RWPE2 (cell line): ENCODE data around the gene ZNF717.

Experiments used
- ATAC-seq: fragments of 200-7000 bp; cut with Tn5 transposase; 3 replicates; pipeline ENCODE4 v1.9.1; 2021; ENCODE audit warnings: low read depth
- DNase-seq: peaks from one replicate; pipeline ENCODE4 v3.0.0-alpha.2; 2020; ENCODE audit warnings: low spot score
- H3K27ac ChIP-seq: fragments of 450-650 bp; 2 replicates; pipeline ENCODE4 v1.5.1; 2017; ENCODE audit warnings: mild to moderate bottlenecking; ENCODE audit not compliant: poor library complexity, severe bottlenecking
- H3K27me3 ChIP-seq: fragments of 250-450 bp; sonication (Bioruptor Pico); 2 replicates; pipeline ENCODE4 v1.5.1; 2021; ENCODE audit warnings: mild to moderate bottlenecking, moderate library complexity; ENCODE audit not compliant: insufficient read depth, poor library complexity, severe bottlenecking
- H3K36me3 ChIP-seq: fragments of 250-450 bp; sonication (Bioruptor Pico); 2 replicates; pipeline ENCODE4 v1.5.1; 2020; ENCODE audit warnings: low read depth, mild to moderate bottlenecking, moderate library complexity
- H3K4me1 ChIP-seq: fragments of 250-450 bp; sonication (Bioruptor Pico); 2 replicates; pipeline ENCODE4 v1.5.1; 2021; ENCODE audit warnings: mild to moderate bottlenecking, moderate library complexity; ENCODE audit not compliant: insufficient read depth, poor library complexity, severe bottlenecking
- H3K4me3 ChIP-seq: fragments of 250-450 bp; sonication (Bioruptor Pico); 2 replicates; pipeline ENCODE4 v1.5.1; 2021; ENCODE audit warnings: mild to moderate bottlenecking, moderate library complexity; ENCODE audit not compliant: severe bottlenecking
- H3K9me3 ChIP-seq: fragments of 250-450 bp; sonication (Bioruptor Pico); 2 replicates; pipeline ENCODE4 v1.5.1; 2021; ENCODE audit warnings: mild to moderate bottlenecking, moderate library complexity; ENCODE audit not compliant: severe bottlenecking
- CTCF ChIP-seq: fragments of 450-650 bp; IDR thresholded peaks from one replicate; pipeline ENCODE4 v1.5.1; 2017; ENCODE audit warnings: mild to moderate bottlenecking, moderate library complexity; ENCODE audit not compliant: poor library complexity, severe bottlenecking

The ZNF717 gene

GRCh38 chr3:75727985-75728384, 57.4 kb downstream of the ZNF717 start:
- no peaks in the 10 kb centered on the region for H3K36me3 ChIP-seq
- TF ChIP-seq CTCF, result no peak
- H3K27me3 ChIP-seq, result no peaks in the 10 kb centered on the region
- DNase-seq, result no peak
- H3K4me1 ChIP-seq, result no peaks in the 10 kb centered on the region
- no peak overlapping the region for H3K4me3 ChIP-seq
- H3K27ac ChIP-seq, result no peak overlapping the region
- ATAC-seq, result no peak
- H3K9me3 ChIP-seq, result no peaks in the 10 kb centered on the region

GRCh38 chr3:75692061-75692460, 93.3 kb downstream of the ZNF717 start:
- DNase-seq (no peak), ATAC-seq (no peak)
- TF ChIP-seq CTCF, result no peak
- no peaks in the 10 kb centered on the region for H3K9me3 ChIP-seq
- no peak overlapping the region for H3K4me3 ChIP-seq
- H3K4me1 ChIP-seq, result no peaks in the 10 kb centered on the region
- no peaks in the 10 kb centered on the region for H3K27me3 ChIP-seq
- no peak overlapping the region for H3K27ac ChIP-seq
- no peaks in the 10 kb centered on the region for H3K36me3 ChIP-seq

- ATAC-seq (no peak), DNase-seq (no peak)
- Histone ChIP-seq H3K36me3 (no peaks in the 10 kb centered on the region), H3K4me3 (no peak overlapping the region), H3K27ac (no peak overlapping the region), H3K9me3 (no peaks in the 10 kb centered on the region), H3K4me1 (no peaks in the 10 kb centered on the region), H3K27me3 (no peaks in the 10 kb centered on the region)
- no peak for TF ChIP-seq CTCF
Measured at GRCh38 chr3:75687323-75687722, 98.0 kb downstream of the ZNF717 start.
